Smooth muscle cell (in vitro differentiated cells): ENCODE measurements around the gene SDK2. TPM values are rescaled to one million over a fixed set of nuclear protein-coding genes. Genes with fewer than 3 reads are reported as not detected.

ENCODE experiments used
- DNase-seq: peaks from one replicate; lab custom pipeline; 2025; ENCODE audit not compliant: unreplicated experiment; lab: John Stamatoyannopoulos, UW
- H2AFZ ChIP-seq: fragments of 200-600 bp; sonication (generic); 2 replicates; pipeline ENCODE4 v1.6.0; 2016; ENCODE audit warnings: antibody characterized with exemption, low read depth, mild to moderate bottlenecking
- H3F3A ChIP-seq: fragments of 200-600 bp; sonication (generic); 2 replicates; pipeline ENCODE4 v1.6.0; 2017; ENCODE audit warnings: antibody characterized with exemption, low read depth
- H3K27ac ChIP-seq: fragments of 200-600 bp; sonication (generic); 2 replicates; pipeline ENCODE4 v1.5.1; 2016; ENCODE audit warnings: low read depth, mild to moderate bottlenecking
- H3K27me3 ChIP-seq: fragments of 200-600 bp; sonication (generic); 2 replicates; pipeline ENCODE4 v1.6.1; 2016; ENCODE audit warnings: low read depth, mild to moderate bottlenecking
- H3K36me3 ChIP-seq: fragments of 200-600 bp; sonication (generic); 2 replicates; pipeline ENCODE4 v1.5.1; 2016; ENCODE audit warnings: low read depth
- H3K4me1 ChIP-seq: fragments of 200-600 bp; sonication (generic); 2 replicates; pipeline ENCODE4 v1.5.1; 2016; ENCODE audit warnings: low read depth
- H3K4me2 ChIP-seq: fragments of 200-600 bp; sonication (generic); 2 replicates; pipeline ENCODE4 v1.6.0; 2016; ENCODE audit warnings: mild to moderate bottlenecking
- H3K4me3 ChIP-seq: fragments of 200-600 bp; sonication (generic); 2 replicates; pipeline ENCODE4 v1.5.1; 2016; ENCODE audit warnings: mild to moderate bottlenecking
- H3K79me2 ChIP-seq: fragments of 200-600 bp; sonication (generic); 2 replicates; pipeline ENCODE4 v1.6.0; 2016; ENCODE audit warnings: low read depth, mild to moderate bottlenecking
- H3K9ac ChIP-seq: fragments of 200-600 bp; sonication (generic); 2 replicates; pipeline ENCODE4 v1.6.0; 2016; ENCODE audit warnings: low read depth
- H3K9me3 ChIP-seq: fragments of 200-600 bp; sonication (generic); replicated peaks from 2 replicates; pipeline ENCODE4 v1.5.1; 2016; ENCODE audit warnings: low read depth
- H4K20me1 ChIP-seq: fragments of 200-600 bp; sonication (generic); 2 replicates; pipeline ENCODE4 v1.6.0; 2016; ENCODE audit warnings: low read depth
- CTCF ChIP-seq: fragments of 200-600 bp; sonication (generic); IDR thresholded peaks from 2 replicates; pipeline ENCODE4 v1.5.1; 2017; ENCODE audit warnings: borderline replicate concordance, mild to moderate bottlenecking, antibody characterized with exemption; ENCODE audit not compliant: insufficient read depth, poor library complexity, severe bottlenecking
- WGBS: methylation state at CpG from one replicate; pipeline ENCODE4 v1.1.7; 2016; ENCODE audit warnings: low lambda C conversion rate; 5-methylcytosine and 5-hydroxymethylcytosine counted together
- polyA plus RNA-seq: library from polyadenylated mRNA; unstranded; fragments of >200 nt; fragmentation: Nextera tagmentation; extraction: Ambion mirVana; gene quantifications from 2 replicates; pipeline ENCODE4 v1.2.1, GENCODE V29; 2016
- total RNA-seq: library from RNA; depleted of rRNA; stranded (reverse); fragments of >200 nt; gene quantifications from 2 replicates; pipeline ENCODE4 v1.2.3, GENCODE V29; 2014

SDK2 gene
- total and polyA plus RNA-seq, 2 experiments from 2014 or later = 4.6 to 6.5 TPM

DNA sequence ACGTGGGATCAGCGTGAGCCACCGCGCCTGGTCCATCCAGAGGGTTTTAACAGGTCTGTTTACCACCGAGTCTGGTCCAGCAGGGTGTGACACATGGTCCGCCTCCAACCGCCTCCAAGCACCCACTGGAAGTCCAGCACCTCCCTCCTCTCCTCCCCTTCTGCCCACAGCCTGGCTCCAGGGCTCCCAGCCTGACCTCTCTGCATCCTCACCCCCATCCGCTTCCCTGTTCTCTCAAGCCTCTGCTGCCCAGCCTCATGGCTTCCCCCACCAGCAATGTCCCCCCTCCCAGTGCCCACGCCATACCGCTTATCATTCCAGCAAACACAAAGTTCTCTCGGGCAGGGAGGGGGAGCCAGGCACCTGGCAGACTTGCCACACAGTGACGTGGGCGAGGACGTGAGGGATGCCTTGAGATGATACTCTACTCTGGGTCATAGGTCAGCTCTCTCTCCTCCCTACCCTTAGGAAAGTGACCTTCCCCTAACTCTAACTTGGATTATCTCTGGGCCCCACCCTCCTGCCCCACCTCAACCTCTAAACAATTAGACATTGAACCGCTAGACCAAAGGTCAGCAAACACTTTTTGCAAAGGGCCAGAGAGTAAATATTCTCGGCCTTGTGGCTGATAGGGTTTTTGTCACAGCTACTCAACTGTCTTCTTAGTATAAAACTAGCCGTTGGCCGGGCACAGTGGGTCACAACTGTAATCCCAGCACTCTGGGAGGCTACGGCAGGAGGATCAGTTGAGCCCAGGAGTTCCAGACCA lies 355.5 kb downstream of the SDK2 start:
- DNase-seq = no peak
- no peak overlapping the region for H3K9ac ChIP-seq
- H3K9me3 ChIP-seq = no peaks in the 10 kb centered on the region
- H2AFZ ChIP-seq = no peak overlapping the region
- no peak for TF ChIP-seq CTCF
- 90% methylated on average over 18 of the region's 19 CpGs for WGBS
- no peak overlapping the region for H3K4me3 ChIP-seq
- H3K4me2 ChIP-seq = no peak overlapping the region
- H4K20me1 ChIP-seq = peaks cover 93% of the 10 kb centered on the region
- no peaks in the 10 kb centered on the region for H3K36me3 ChIP-seq
- no peak overlapping the region for H3K27ac ChIP-seq
- no peaks in the 10 kb centered on the region for H3K27me3 ChIP-seq
- H3K4me1 ChIP-seq = peaks cover 7% of the 10 kb centered on the region
- H3F3A ChIP-seq = no peaks in the 10 kb centered on the region
- peaks cover 40% of the 10 kb centered on the region for H3K79me2 ChIP-seq

GRCh38 chr17:73286863-73287296 lies 357.4 kb downstream of the SDK2 start:
- no peak overlapping the region for H3K9ac ChIP-seq

GRCh38 chr17:73285916-73286862 lies 358.1 kb downstream of the SDK2 start:
- Histone ChIP-seq H3K4me3 (no peak overlapping the region), H3F3A (no peaks in the 10 kb centered on the region), H3K4me1 (peaks cover 10% of the 10 kb centered on the region), H3K4me2 (no peak overlapping the region), H4K20me1 (peaks cover 88% of the 10 kb centered on the region), H2AFZ (no peak overlapping the region), H3K9me3 (no peaks in the 10 kb centered on the region), H3K27me3 (no peaks in the 10 kb centered on the region), H3K9ac (no peak overlapping the region), H3K36me3 (no peaks in the 10 kb centered on the region), H3K27ac (no peak overlapping the region), H3K79me2 (peaks cover 32% of the 10 kb centered on the region)
- TF ChIP-seq CTCF = no peak
- WGBS = 97% methylated on average over 52 of the region's 52 CpGs
- no peak for DNase-seq

More at GRCh38 chr17:73286863-73287296, 357.4 kb downstream of the SDK2 start:
- DNase-seq = no peak
- Histone ChIP-seq H3K4me1 (peaks cover 10% of the 10 kb centered on the region), H3K27ac (no peak overlapping the region), H3K79me2 (peaks cover 32% of the 10 kb centered on the region), H3K9me3 (no peaks in the 10 kb centered on the region), H3K36me3 (no peaks in the 10 kb centered on the region), H3K4me3 (no peak overlapping the region), H4K20me1 (peaks cover 92% of the 10 kb centered on the region), H2AFZ (no peak overlapping the region), H3K27me3 (no peaks in the 10 kb centered on the region), H3F3A (no peaks in the 10 kb centered on the region), H3K4me2 (no peak overlapping the region)
- 80% methylated on average over 8 of the region's 8 CpGs for WGBS
- no peak for TF ChIP-seq CTCF
